ENCODE results near the gene PHACTR1.

DNA sequence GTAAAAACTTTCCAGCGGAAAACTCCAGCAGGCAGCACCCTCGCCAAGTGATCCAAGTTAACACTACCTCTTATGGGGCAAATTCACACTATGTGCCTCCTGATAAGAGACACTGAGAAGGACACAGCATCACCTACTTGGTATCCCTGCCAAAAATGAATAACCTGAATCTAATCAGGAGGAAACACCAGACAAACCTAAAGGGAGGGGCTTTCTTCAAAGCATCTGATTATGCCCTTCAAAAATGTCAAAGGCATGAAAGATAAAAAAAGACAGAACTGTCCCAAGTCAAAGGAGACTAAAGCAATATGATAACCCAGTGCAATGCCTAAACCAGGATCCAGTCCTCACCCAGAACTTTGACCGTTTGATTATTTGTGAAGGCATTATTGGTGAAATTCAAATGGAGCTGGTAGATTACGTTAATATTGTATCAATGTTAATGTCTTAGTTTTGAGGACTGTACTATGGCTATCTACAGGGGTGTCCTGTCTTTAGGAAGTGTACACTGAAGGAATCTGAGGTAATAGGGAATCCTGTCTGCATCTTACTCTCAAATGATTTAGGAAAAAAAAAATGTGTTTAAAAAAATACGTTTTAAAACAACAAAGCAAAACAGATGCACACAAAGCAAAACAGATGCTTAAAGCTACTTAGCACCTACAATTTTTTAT, 603.5 kb downstream of the PHACTR1 start:
- TF ChIP-seq RAD21 (IDR thresholded peaks at IDR 0.05) (no peak), HNF4G (IDR thresholded peaks at IDR 0.05) (no peak), JUND (IDR thresholded peaks at IDR 0.05) (no peak), YY1 (IDR thresholded peaks at IDR 0.05) (no peak), TAF1 (conservative IDR thresholded peaks at IDR 0.05) (no peak), GABPA (IDR thresholded peaks at IDR 0.05 in 1 of 2, conservative IDR thresholded peaks at IDR 0.05 in 1 of 2) (no peak), EGR1 (IDR thresholded peaks at IDR 0.05; ENCODE audit: low read depth in 2 of 2) (no peak), SP1 (IDR thresholded peaks at IDR 0.05) (no peak), HNF4A (conservative IDR thresholded peaks at IDR 0.05) (no peak)
- TF ChIP-seq, protein P1, sequence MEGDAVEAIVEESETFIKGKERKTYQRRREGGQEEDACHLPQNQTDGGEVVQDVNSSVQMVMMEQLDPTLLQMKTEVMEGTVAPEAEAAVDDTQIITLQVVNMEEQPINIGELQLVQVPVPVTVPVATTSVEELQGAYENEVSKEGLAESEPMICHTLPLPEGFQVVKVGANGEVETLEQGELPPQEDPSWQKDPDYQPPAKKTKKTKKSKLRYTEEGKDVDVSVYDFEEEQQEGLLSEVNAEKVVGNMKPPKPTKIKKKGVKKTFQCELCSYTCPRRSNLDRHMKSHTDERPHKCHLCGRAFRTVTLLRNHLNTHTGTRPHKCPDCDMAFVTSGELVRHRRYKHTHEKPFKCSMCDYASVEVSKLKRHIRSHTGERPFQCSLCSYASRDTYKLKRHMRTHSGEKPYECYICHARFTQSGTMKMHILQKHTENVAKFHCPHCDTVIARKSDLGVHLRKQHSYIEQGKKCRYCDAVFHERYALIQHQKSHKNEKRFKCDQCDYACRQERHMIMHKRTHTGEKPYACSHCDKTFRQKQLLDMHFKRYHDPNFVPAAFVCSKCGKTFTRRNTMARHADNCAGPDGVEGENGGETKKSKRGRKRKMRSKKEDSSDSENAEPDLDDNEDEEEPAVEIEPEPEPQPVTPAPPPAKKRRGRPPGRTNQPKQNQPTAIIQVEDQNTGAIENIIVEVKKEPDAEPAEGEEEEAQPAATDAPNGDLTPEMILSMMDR (IDR thresholded peaks at IDR 0.05; ENCODE audit: low read depth, low read length, missing input control): no peak
- TF ChIP-seq, protein P2, sequence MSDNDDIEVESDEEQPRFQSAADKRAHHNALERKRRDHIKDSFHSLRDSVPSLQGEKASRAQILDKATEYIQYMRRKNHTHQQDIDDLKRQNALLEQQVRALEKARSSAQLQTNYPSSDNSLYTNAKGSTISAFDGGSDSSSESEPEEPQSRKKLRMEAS (IDR thresholded peaks at IDR 0.05): no peak
- TF ChIP-seq, protein P3, sequence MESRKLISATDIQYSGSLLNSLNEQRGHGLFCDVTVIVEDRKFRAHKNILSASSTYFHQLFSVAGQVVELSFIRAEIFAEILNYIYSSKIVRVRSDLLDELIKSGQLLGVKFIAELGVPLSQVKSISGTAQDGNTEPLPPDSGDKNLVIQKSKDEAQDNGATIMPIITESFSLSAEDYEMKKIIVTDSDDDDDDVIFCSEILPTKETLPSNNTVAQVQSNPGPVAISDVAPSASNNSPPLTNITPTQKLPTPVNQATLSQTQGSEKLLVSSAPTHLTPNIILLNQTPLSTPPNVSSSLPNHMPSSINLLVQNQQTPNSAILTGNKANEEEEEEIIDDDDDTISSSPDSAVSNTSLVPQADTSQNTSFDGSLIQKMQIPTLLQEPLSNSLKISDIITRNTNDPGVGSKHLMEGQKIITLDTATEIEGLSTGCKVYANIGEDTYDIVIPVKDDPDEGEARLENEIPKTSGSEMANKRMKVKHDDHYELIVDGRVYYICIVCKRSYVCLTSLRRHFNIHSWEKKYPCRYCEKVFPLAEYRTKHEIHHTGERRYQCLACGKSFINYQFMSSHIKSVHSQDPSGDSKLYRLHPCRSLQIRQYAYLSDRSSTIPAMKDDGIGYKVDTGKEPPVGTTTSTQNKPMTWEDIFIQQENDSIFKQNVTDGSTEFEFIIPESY (IDR thresholded peaks at IDR 0.05): no peak
- TF ChIP-seq, protein P4, sequence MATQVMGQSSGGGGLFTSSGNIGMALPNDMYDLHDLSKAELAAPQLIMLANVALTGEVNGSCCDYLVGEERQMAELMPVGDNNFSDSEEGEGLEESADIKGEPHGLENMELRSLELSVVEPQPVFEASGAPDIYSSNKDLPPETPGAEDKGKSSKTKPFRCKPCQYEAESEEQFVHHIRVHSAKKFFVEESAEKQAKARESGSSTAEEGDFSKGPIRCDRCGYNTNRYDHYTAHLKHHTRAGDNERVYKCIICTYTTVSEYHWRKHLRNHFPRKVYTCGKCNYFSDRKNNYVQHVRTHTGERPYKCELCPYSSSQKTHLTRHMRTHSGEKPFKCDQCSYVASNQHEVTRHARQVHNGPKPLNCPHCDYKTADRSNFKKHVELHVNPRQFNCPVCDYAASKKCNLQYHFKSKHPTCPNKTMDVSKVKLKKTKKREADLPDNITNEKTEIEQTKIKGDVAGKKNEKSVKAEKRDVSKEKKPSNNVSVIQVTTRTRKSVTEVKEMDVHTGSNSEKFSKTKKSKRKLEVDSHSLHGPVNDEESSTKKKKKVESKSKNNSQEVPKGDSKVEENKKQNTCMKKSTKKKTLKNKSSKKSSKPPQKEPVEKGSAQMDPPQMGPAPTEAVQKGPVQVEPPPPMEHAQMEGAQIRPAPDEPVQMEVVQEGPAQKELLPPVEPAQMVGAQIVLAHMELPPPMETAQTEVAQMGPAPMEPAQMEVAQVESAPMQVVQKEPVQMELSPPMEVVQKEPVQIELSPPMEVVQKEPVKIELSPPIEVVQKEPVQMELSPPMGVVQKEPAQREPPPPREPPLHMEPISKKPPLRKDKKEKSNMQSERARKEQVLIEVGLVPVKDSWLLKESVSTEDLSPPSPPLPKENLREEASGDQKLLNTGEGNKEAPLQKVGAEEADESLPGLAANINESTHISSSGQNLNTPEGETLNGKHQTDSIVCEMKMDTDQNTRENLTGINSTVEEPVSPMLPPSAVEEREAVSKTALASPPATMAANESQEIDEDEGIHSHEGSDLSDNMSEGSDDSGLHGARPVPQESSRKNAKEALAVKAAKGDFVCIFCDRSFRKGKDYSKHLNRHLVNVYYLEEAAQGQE (IDR thresholded peaks at IDR 0.05): no peak
- TF ChIP-seq, protein P5, sequence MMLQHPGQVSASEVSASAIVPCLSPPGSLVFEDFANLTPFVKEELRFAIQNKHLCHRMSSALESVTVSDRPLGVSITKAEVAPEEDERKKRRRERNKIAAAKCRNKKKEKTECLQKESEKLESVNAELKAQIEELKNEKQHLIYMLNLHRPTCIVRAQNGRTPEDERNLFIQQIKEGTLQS (IDR thresholded peaks at IDR 0.05): no peak

Data from liver (tissue), 3 donors.